ENCODE data around the gene SCN7A.
A peak's percentile ranks its signal among the peaks of the same experiment; 100 is the strongest.
"Not testable (repeated sequence)": the region's sequence is repeated elsewhere in the genome, so short reads cannot be mapped to it uniquely, and the experiment has no call there.

Gene SCN7A

DNA sequence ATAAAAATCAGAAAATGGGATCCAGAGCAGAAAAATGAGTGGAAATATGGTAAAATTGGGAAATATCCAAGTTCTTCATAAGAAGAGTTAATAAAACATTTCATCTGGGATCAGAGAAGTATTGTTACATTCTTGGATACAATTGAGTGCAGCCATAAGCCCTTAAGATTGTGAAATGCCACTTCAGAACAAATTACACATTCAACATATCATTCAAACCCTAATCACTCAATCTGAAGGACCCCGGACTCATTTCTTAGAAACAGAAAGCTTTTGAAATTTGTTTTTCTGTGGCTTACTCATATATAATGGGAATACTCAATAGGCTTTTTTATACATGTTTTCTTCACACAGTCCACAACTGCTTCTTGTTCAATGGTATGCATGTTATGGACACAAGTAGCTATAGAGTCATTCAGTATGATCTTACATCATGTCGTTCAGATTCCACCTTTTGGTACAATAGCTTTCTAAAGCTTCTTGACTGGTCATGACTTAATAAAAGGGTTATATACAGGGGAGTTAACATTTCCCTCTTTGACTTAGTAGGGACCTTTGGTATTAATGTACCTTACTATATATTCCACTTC is 39.9 kb downstream of the SCN7A start:
- DNase-seq (ENCODE audit: low read depth), result no peak

DNA sequence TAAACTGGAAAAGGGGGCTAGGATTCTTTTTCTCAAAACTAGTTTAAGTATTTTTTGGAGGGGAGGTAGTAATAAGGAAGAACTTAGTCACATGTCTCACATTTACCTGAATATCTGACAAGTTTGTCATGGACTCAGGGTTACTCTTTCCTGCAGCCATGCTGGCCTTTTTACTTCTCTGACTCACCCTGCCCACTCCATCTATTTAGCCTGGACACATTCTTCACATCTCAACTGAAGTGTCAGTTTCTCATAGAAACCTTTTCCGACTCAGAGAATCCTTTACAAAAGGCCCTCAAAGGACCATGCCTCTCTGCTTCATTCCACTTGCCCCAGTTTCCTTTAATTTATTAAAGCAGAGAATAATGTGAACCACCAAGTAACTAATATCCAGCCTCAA is 42.6 kb downstream of the SCN7A start:
- no peak for DNase-seq (ENCODE audit: low read depth)

DNA sequence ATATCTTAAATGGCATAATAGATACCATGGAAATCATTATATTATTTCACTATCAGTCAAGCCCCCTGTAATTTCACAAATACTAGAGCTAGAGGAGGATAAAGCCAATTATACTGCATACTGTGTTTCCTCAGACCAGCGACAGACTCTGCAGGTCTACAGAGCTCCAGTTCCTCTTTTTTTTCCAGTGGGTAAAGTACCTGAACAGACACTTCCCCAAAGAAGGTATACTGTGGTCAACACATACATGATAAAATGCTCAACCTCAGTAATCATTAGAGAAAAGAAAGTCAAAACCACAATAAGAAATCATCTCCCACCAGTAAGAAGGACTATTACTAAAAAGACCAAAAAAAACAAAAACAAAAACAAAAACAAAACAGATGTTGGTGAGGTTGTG is 44.6 kb downstream of the SCN7A start:
- no peak for DNase-seq (ENCODE audit: low read depth)

DNA sequence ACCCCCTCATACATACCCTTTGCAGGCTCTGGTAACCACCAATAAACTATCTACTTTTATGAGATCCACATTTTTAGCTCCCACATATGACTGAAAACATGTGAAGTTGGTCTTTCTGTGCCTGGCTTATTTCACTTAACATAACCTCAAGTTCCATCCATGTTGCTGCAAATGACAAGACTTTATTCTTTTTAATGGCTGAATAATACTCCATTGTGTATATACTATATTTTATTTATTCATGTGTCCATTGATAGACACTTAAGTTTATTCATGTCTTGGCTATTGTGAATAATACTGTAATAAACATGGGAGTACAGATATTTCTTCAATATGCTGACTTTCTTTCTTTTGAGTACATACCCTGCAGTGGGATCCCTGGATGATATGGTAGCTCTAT is 45.9 kb downstream of the SCN7A start:
- no peak for DNase-seq (ENCODE audit: low read depth)

DNA sequence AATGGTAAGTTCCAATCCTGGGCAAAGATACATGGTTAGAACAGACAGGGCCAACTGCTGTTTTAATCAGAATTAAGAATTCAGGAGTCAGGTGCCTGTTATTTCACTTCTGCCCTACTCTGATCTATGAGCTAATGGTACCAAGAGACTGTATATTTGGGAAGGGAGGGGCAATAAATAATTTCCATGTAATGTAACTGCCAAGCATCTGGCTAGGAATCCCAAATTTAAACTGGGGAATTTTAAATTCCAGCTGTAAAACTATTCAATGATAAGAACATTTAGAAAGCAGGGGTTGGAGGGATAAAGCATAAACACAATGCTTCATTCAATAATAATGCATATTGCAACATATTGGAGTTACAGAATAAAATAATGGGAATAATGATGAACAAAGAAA is 49.7 kb downstream of the SCN7A start:
- DNase-seq (ENCODE audit: low read depth), result no peak

DNA sequence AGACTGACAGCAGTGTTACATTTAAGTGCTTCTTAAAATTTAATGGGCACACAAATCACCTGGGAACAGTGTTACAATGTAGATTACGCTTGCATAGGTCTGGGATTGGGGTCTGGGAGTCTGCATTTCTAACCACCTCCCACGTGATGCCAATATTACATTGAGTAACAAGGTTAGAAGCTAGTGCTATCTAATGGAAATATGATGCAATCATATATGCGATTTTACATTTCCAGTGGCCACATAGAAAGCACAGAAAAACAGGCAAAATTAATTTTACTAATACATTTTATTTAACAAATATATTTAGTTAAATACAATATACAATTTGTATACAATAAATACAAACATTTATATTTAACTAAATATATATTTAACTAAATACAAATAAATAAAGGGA is 53.7 kb downstream of the SCN7A start:
- no peak for DNase-seq (ENCODE audit: low read depth)

DNA sequence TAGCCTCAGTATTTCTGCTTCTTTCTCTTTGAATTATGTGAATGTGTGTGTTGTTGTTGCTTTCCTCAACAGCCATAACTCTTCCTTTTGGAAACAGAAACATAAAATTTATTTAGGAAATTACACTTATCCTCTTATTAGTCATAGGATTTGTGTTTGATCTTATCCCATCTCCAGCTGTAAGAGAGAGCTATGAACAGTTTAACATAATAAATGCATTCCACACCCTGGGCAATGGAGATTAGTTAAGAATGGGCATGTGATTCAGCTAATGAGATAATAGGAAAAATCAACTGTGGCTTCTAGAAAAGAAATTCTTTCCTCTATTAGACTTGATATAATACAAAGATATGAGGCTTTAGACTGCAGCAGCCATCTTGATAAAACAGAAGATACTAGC is 55.0 kb downstream of the SCN7A start:
- no peak for DNase-seq (ENCODE audit: low read depth)

DNA sequence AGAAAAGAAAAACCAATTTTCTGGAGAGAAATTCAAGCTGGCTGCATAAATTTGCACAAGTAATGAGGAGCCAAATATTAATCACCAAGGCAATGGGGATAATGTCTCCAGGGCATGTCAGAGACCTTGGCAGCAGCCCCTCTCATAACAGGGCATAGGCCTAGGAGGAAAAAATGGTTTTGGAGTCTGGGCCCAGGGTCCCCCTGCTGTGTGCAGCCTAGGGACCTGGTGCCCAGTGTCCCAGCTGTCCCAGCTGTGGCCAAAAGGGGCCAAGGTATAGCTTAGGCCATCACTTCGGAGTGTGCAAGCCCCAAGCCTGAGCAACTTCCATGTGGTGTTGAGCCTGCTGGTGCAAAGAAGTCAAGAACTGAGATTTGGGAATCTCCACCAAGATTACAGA is 57.1 kb downstream of the SCN7A start:
- DNase-seq (ENCODE audit: low read depth), result no peak

DNA sequence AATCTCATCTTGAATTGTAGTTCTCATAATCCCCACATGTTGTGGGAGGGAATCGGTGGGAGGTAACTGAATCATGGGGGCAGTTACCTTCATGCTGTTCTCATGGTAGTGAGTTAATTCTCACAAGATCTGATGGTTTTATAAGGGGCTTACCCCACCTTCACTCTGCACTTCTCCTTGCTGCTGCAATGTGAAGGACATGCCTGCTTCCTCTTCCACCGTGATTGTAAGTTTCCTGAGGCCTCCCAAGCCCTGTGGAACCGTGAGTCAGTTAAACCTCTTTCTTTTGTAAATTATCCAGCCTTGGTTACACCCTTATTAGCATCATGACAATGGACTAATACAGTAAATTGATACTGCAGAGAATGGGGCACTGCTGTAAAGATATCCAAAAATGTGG is 57.9 kb downstream of the SCN7A start:
- DNase-seq (ENCODE audit: low read depth), result no peak

DNA sequence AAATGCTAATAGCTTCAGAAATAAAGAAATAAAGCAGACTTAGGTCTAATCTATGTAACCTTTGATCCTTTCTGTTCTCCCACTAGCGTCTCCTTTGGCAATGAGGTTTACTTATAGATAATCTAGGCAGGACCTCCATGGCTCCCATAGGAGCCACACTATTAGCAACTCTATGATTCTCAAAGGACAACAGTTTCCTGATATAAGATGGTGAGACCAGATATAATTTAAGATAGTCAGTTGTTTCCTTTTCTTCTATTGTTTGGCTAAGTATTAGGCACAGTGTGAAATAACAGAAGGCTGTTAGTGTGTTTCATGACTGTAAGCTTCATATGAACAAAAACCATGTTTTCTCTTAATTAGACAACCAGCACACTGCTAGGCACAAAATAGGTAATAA is 59.6 kb downstream of the SCN7A start:
- DNase-seq (ENCODE audit: low read depth), result no peak

DNA sequence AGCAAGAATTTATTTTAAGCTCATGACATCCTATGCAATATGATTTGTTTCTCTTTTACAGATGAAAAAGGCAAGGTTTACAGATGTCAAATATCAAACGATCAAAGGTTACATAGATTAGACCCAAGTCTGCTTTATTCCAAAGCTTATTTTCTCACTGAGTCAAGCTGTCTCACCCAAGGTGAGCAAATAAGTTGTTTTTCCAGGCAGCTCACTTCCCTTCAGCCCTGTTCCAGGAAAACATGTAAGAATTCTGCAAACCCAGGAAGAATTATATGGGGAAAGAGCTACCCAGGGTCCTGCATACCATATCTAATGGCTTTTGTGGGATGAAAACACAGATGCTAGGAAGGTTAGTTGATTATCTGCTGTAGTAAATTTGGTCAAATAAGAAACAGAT is 60.6 kb downstream of the SCN7A start:
- DNase-seq (ENCODE audit: low read depth), result no peak

DNA sequence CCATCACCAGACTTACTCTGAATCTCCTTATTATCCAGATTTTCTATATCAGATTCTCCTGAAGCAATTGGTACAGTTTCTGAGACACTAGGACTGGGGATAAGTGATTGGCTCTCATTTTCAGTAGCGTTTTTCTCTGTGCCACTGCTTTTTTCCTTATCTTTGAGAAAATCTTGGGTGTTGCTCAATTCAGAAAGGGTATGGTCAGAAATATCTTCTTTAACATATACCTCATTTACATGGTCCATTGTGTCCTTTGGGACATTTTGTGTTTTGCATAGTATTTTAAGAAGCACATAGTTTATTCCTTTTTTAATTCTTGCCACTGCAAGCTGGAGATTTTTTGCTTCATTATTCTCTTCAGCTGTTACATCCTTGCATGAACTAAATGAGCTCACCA is 61.7 kb downstream of the SCN7A start:
- no peak for DNase-seq (ENCODE audit: low read depth)

DNA sequence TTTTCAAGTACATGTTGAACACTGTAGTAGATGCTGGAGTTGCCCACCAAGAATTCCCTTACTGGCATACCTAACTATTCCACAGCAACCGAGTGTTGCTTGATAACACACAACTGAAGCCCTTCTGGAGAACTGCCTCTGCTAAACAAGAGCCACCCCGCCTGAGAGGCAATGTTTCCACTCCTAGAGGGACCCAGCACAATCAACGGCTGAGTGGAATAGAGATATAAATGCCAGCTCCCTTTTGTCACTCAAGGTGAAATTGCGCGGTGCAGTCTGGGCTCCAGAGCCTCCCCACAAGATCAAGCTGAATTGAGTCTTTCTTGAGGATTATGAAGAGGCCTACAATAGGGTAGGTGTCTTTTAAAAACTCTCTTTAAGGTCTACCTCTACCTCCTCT is 69.2 kb downstream of the SCN7A start:
- no peak for DNase-seq (ENCODE audit: low read depth)

DNA sequence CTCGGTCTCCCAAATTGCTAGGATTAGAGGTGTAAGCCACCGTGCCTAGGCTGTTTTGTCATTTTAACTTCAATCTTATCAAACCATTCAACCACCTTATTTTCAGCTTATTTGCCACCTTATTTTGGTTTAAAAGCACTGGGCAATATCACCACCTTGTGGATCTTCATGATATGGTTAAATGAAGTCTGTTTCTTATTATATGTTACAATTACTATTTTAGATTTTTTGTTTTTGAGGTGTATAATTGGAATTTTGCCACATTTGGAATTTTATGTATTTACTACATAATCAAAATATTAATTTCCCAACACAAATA is 74.5 kb downstream of the SCN7A start:
- peak; percentile 62 for DNase-seq (ENCODE audit: low read depth)

DNA sequence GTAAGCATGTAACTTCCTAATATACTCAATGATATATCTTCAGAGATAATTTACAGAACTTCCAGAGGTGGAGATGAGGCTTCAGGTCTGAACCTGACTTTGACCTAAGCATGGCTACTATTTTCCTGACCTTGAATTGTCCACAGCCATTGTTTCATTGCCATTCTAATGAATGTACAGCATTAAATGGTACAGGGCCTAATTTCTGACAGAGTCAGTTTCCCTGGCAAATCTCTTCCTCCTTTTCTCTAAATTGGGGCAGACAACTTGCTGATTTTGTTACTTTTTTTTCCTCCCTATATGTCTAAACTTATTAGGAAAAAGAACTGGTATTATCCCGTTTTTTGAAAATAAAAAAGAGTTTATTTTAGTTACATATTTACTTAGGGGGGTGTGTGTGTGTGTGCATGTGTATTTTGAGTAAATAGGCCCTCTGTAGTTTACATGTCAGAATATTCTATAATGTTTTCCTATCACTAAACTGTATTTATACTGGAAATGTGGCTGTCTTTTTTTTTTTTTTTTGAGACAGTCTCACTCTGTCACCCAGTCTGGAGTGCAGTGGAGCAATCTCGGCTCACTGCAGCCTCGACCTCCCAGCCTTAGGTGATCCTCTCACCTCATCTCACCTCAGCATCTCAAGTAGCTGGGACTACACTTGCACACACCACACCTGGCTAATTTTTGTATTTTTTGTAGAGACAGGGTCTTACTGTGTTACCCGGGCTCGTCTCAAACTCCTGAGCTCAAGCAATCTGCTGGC is 75.0 kb downstream of the SCN7A start:
- DNase-seq (ENCODE audit: low read depth), result no peak

DNA sequence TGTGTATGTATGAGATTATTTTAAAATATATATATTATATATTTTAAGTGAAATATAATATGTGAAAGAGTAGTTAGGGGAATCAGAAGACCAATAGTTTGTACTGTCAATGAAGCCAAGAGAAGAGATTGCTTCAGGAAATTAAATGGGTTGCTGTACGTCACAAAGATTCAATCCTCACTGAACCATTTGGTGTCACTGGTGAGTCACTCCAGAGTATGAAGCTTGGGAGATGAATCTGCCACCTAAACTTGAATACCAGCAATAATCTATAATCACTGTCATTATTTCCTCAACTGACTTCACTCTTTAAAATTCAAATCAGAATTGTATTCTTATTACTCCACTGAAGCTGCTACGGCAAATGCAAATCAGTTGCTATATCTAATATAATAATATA is 76.4 kb downstream of the SCN7A start:
- DNase-seq (ENCODE audit: low read depth), result peak; percentile 58

DNA sequence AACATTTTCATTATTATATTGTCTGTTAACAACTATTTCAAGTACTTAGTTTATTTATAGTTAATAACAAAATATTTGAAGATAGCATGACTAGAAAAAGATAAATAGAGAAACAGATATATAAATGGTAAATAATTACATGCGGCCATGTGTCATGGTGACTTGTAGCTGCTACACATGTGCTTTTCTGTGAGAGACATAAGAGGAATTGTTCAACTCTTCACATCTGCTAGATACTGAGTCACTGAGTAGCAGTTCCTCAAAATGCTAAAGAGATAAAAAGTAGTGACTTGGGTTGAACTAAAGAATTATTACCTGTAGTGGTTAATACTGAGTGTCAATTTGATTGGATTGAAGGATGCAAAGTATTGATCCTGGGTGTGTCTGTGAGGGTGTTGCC is 80.8 kb downstream of the SCN7A start:
- DNase-seq (ENCODE audit: low read depth), result no peak

DNA sequence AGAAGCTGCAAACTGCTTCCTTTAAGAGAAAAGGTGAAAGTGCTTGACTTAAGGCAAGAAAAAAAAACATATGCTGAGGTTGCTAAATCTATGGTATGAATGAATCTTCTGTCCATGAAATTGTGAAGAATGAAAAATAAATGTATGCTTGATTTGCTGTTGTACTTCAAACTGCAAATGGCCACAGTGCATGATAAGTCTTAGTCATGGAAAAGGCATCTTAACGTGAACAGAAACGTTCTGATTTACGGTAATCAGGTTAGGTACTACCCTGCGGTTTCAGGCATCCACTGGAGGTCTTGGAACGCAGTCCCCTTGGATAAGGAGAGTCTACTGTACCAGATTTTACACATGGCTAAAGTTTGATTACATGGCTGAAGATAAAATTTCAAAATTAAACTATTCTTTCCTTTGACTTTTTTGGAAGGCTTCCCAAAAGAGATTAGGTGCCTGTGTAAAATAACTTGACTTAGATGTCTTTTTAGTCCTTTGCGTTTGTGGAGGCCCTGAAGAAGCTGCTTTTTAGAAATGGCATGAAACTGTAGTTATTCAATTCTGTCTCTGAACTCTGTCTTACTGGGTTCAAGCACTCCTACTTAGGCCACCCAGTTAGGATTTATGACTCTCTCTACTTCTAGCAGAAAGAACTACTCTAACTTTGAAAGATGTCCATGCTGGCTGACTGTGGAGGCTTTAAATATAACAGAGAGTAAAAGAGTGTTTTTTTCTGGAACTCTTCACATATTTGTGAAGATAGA is 82.4 kb downstream of the SCN7A start:
- DNase-seq (ENCODE audit: low read depth), result peak; percentile 59

DNA sequence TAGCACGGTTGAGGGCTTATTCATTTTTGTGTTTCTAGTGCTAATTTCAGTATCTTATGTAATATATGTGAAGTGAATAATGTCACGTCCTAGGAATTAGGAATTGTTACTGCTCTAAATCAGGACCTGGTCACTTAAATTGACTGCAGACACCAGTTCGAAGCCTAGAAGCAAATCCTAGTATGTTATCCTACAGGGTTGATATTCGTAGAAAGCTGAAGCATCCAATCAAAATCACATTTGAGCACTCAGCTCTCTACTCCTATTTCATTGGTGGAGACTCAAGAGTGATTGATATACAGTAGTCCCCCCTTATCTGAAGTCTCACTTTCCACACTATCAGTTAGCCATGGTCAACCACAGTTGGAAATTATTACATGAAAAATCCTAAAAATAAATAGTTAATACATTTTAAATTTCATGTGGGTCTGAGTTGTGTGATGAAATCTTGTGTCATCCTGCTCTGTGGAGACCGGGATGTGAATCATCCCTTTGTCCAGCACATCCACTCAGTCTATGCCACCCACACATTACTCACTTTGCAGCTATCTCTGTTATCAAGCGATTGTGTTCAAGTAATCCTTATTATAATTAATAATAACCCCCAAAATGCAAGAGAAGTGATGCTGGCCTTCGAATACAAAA is 83.1 kb downstream of the SCN7A start:
- peak; percentile 93 for DNase-seq (ENCODE audit: low read depth)

DNA sequence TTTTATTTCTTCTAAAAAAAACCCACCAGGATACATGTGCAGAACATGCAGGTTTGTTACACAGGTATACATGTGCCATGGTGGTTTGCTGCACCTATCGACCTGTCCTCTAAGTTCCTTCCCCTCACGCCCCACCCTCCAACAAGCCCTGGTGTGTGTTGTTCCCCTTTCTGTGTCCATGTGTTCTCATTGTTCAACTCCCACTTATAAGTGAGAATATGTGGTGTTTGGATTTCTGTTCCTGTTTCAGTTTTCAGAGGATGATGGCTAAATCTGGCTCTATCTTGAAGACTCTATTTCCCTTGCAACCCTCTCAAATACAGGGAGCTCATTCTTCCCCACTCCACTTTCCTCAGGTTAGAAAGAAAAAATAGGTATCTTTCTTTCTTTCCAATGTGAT is 86.3 kb downstream of the SCN7A start:
- DNase-seq (ENCODE audit: low read depth), result not testable (repeated sequence)

DNA sequence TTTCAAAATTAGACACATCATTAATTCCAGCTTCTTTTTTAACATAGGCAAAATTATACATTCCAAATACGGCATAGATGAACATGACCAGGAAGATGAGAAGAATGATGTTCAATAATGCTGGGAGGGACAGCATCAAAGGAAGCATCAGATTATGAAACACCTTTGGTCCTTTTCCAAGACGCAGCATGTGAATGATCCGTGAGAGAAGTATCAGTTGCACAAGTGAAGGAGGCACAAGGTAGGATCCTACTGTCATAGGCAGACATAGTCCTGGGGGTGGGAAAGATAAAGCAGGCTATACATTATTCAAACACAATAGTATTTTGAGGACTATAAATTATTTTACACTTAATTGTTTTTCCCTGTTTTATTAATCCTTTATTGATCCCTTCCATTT is 87.7 kb downstream of the SCN7A start:
- DNase-seq (ENCODE audit: low read depth), result no peak

DNA sequence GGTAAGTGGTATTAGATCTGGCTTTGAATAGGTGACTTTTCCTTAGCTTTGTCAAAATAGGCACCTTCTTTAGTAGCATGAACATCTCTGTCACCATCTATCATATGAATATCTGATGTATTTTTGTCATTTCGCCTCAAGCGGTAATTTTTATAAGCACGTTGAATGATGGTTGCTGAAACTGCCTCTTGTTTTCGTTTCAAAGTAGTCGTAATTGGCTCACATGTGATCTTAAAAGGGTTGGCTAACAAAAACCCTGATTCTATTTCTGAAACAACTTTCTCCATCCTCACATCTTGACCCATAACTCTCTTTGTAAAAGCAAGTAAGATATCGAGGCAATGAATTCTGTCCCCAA is 88.5 kb downstream of the SCN7A start:
- DNase-seq (ENCODE audit: low read depth), result no peak
